OCI-LY7 (cell line): ENCODE data around the gene MEGF6.

ENCODE experiments used
- CTCF ChIP-seq: fragments of 200-600 bp; sonication (generic); conservative IDR thresholded peaks from 2 replicates; pipeline ENCODE4 v1.5.1; 2014; ENCODE audit warnings: mild to moderate bottlenecking, antibody characterized with exemption, low read length, moderate library complexity, mixed read lengths
- EZH2phosphoT487 ChIP-seq: fragments of 200-600 bp; sonication (generic); IDR thresholded peaks from 2 replicates; pipeline ENCODE4 v1.6.1; 2018; ENCODE audit warnings: low read depth, borderline replicate concordance, mild to moderate bottlenecking, mixed run types, antibody characterized with exemption, low read length, moderate library complexity, mixed read lengths

- TF ChIP-seq CTCF (no peak), EZH2phosphoT487 (no peak)
These were observed 45.1 kb downstream of the MEGF6 start for GRCh38 chr1:3566003-3566885.
